RWPE2 (cell line): ENCODE measurements around the gene MYH13.

Experiments used
- ATAC-seq: fragments of 200-7000 bp; cut with Tn5 transposase; 3 replicates; pipeline ENCODE4 v1.9.1; 2021; ENCODE audit warnings: low read depth
- DNase-seq: peaks from one replicate; pipeline ENCODE4 v3.0.0-alpha.2; 2020; ENCODE audit warnings: low spot score
- H3K27ac ChIP-seq: fragments of 450-650 bp; 2 replicates; pipeline ENCODE4 v1.5.1; 2017; ENCODE audit warnings: mild to moderate bottlenecking; ENCODE audit not compliant: poor library complexity, severe bottlenecking
- H3K27me3 ChIP-seq: fragments of 250-450 bp; sonication (Bioruptor Pico); 2 replicates; pipeline ENCODE4 v1.5.1; 2021; ENCODE audit warnings: mild to moderate bottlenecking, moderate library complexity; ENCODE audit not compliant: insufficient read depth, poor library complexity, severe bottlenecking
- H3K36me3 ChIP-seq: fragments of 250-450 bp; sonication (Bioruptor Pico); 2 replicates; pipeline ENCODE4 v1.5.1; 2020; ENCODE audit warnings: low read depth, mild to moderate bottlenecking, moderate library complexity
- H3K4me1 ChIP-seq: fragments of 250-450 bp; sonication (Bioruptor Pico); 2 replicates; pipeline ENCODE4 v1.5.1; 2021; ENCODE audit warnings: mild to moderate bottlenecking, moderate library complexity; ENCODE audit not compliant: insufficient read depth, poor library complexity, severe bottlenecking
- H3K4me3 ChIP-seq: fragments of 250-450 bp; sonication (Bioruptor Pico); 2 replicates; pipeline ENCODE4 v1.5.1; 2021; ENCODE audit warnings: mild to moderate bottlenecking, moderate library complexity; ENCODE audit not compliant: severe bottlenecking
- H3K9me3 ChIP-seq: fragments of 250-450 bp; sonication (Bioruptor Pico); 2 replicates; pipeline ENCODE4 v1.5.1; 2021; ENCODE audit warnings: mild to moderate bottlenecking, moderate library complexity; ENCODE audit not compliant: severe bottlenecking
- TF ChIP-seq, protein P1 (sequence below): fragments of 450-650 bp; IDR thresholded peaks from one replicate; pipeline ENCODE4 v1.5.1; 2017; ENCODE audit warnings: mild to moderate bottlenecking, moderate library complexity; ENCODE audit not compliant: poor library complexity, severe bottlenecking

Gene MYH13

GRCh38 chr17:10316801-10317542 lies 55.8 kb downstream of the MYH13 start:
- no peaks in the 10 kb centered on the region for H3K36me3 ChIP-seq
- DNase-seq (no peak), ATAC-seq (0 out of 3 replicates have a peak, but pooled peaks have one; percentile 35)
- H3K9me3 ChIP-seq = no peaks in the 10 kb centered on the region
- H3K27ac ChIP-seq = no peak overlapping the region
- H3K4me3 ChIP-seq = no peak overlapping the region
- TF ChIP-seq, protein P1, sequence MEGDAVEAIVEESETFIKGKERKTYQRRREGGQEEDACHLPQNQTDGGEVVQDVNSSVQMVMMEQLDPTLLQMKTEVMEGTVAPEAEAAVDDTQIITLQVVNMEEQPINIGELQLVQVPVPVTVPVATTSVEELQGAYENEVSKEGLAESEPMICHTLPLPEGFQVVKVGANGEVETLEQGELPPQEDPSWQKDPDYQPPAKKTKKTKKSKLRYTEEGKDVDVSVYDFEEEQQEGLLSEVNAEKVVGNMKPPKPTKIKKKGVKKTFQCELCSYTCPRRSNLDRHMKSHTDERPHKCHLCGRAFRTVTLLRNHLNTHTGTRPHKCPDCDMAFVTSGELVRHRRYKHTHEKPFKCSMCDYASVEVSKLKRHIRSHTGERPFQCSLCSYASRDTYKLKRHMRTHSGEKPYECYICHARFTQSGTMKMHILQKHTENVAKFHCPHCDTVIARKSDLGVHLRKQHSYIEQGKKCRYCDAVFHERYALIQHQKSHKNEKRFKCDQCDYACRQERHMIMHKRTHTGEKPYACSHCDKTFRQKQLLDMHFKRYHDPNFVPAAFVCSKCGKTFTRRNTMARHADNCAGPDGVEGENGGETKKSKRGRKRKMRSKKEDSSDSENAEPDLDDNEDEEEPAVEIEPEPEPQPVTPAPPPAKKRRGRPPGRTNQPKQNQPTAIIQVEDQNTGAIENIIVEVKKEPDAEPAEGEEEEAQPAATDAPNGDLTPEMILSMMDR = peak; percentile 45
- no peaks in the 10 kb centered on the region for H3K27me3 ChIP-seq
- no peaks in the 10 kb centered on the region for H3K4me1 ChIP-seq

DNA sequence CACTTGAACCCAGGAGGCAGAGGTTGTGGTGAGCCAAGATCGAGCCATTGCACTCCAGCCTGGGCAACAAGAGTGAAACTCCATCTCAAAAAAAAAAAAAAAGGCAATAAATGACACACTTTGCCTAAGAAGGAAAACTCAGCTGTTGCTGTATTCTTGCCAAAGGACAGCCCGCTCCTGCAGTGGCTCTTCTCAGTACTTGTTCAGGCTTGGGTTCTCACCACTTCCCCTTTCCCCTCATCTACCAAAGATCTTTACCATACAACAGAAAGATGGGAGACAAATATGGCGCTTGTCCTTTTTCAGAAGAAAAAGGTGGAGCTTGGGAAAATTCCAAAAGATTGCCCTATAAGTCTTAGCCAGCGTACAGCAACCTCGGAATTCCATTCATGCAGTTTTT lies 58.5 kb downstream of the MYH13 start:
- DNase-seq = no peak
- no peaks in the 10 kb centered on the region for H3K27me3 ChIP-seq

DNA sequence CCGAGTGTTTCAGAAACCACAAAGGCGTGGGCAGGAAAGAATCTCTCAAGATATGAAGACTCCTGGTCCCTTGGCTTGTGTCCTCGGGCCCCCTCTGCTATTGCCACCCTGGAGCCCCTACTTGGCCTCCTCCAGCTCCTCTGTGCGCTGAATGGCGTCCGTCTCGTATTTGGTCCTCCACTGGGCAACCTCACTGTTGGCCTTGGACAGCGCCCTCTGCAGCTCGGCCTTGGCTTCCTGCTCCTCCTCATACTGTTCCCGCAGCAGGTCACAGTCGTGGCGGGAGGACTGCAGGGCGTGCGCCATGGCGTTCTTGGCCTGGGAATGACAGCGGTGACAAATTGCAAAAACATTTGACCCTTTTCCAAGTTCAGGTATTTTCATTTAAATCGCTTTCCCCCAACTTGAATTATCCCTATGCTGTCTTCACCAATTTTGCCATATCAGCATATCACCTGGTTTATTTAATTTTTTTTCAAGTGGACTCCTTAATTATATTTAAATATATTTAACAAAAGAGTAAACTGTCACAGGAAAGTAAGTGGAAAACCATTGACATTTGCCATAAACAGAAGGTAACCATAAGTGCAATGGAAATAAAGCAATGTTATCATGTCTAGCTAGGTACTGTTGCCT lies 59.7 kb downstream of the MYH13 start:
- DNase-seq = no peak
- no peak overlapping the region for H3K27ac ChIP-seq
- ATAC-seq = no peak
- TF ChIP-seq, protein P1 = no peak
- no peaks in the 10 kb centered on the region for H3K27me3 ChIP-seq
- no peak overlapping the region for H3K4me3 ChIP-seq
- H3K36me3 ChIP-seq = no peaks in the 10 kb centered on the region
- no peaks in the 10 kb centered on the region for H3K4me1 ChIP-seq
- no peaks in the 10 kb centered on the region for H3K9me3 ChIP-seq

More for the DNA sequence above, 58.5 kb downstream of the MYH13 start:
- Histone ChIP-seq H3K27ac (no peak overlapping the region), H3K36me3 (no peaks in the 10 kb centered on the region), H3K9me3 (no peaks in the 10 kb centered on the region), H3K4me3 (no peak overlapping the region), H3K4me1 (no peaks in the 10 kb centered on the region)
- TF ChIP-seq, protein P1 = no peak
- ATAC-seq = no peak

GRCh38 chr17:10311131-10311530 lies 61.7 kb downstream of the MYH13 start:
- no peaks in the 10 kb centered on the region for H3K4me1 ChIP-seq
- ATAC-seq = peak; percentile 87
- no peaks in the 10 kb centered on the region for H3K9me3 ChIP-seq
- no peak overlapping the region for H3K4me3 ChIP-seq
- no peak for DNase-seq
- no peaks in the 10 kb centered on the region for H3K36me3 ChIP-seq
- TF ChIP-seq, protein P1 = no peak
- no peak overlapping the region for H3K27ac ChIP-seq
- no peaks in the 10 kb centered on the region for H3K27me3 ChIP-seq
